ENCODE data around the gene AFAP1.

AFAP1 gene

GRCh38 chr4:7725951-7726350 is 213.7 kb downstream of the AFAP1 start:
- no peak for TF ChIP-seq EZH2phosphoT487 (IDR thresholded peaks at IDR 0.05; ENCODE audit: borderline replicate concordance)
- TF ChIP-seq, protein P1, sequence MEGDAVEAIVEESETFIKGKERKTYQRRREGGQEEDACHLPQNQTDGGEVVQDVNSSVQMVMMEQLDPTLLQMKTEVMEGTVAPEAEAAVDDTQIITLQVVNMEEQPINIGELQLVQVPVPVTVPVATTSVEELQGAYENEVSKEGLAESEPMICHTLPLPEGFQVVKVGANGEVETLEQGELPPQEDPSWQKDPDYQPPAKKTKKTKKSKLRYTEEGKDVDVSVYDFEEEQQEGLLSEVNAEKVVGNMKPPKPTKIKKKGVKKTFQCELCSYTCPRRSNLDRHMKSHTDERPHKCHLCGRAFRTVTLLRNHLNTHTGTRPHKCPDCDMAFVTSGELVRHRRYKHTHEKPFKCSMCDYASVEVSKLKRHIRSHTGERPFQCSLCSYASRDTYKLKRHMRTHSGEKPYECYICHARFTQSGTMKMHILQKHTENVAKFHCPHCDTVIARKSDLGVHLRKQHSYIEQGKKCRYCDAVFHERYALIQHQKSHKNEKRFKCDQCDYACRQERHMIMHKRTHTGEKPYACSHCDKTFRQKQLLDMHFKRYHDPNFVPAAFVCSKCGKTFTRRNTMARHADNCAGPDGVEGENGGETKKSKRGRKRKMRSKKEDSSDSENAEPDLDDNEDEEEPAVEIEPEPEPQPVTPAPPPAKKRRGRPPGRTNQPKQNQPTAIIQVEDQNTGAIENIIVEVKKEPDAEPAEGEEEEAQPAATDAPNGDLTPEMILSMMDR (conservative IDR thresholded peaks at IDR 0.05; ENCODE audit: low read length) = no peak
- H3K4me1 ChIP-seq (ENCODE audit: insufficient read depth, low read length, poor library complexity, severe bottlenecking) = no peaks in the 10 kb centered on the region
- H3K9me2 ChIP-seq (replicated peaks; ENCODE audit: low read depth, low read length) = no peaks in the 10 kb centered on the region

DNA sequence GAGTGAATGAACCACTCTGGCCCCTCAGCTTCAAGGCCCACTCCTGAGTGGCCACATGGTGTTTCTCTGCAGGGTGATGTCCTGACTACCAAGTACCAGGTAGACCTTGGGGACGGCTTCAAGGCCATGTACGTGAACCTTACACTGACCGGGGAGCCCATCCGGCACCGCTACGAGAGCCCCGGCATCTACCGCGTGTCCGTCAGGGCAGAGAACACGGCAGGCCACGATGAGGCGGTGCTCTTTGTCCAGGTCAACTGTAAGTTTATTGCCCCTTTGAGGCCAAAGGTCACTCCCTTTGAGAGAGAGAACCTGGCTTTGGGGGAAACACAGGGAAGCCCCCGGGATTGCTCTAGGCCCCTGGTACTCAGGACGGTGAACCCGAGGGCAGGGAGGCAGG is 216.0 kb downstream of the AFAP1 start:
- H3K4me2 ChIP-seq (ENCODE audit: low read depth, low read length, poor library complexity, severe bottlenecking) = no peak overlapping the region
- no peak for TF ChIP-seq EZH2phosphoT487 (IDR thresholded peaks at IDR 0.05; ENCODE audit: borderline replicate concordance)
- TF ChIP-seq, protein P1 (conservative IDR thresholded peaks at IDR 0.05; ENCODE audit: low read length) = no peak

More at GRCh38 chr4:7725951-7726350, 213.7 kb downstream of the AFAP1 start:
- Histone ChIP-seq H3K9me3 (ENCODE audit: insufficient read depth, low read depth, low read length) (peaks cover 16% of the 10 kb centered on the region; the same call in 1 of the 2 replicates), H3K4me2 (ENCODE audit: low read depth, low read length, poor library complexity, severe bottlenecking) (no peak overlapping the region), H3K36me3 (ENCODE audit: insufficient read depth, low read length) (no peaks in the 10 kb centered on the region), H2AFZ (ENCODE audit: low read length) (no peak overlapping the region), H3K79me2 (ENCODE audit: insufficient read depth, low read length) (no peaks in the 10 kb centered on the region), H3K27me3 (ENCODE audit: insufficient read depth, low read length, poor library complexity, severe bottlenecking) (no peaks in the 10 kb centered on the region), H4K20me1 (ENCODE audit: insufficient read depth, low read length, poor library complexity, severe bottlenecking) (no peaks in the 10 kb centered on the region), H3K4me3 (ENCODE audit: low read length, poor library complexity, severe bottlenecking) (no peak overlapping the region), H3F3A (ENCODE audit: low read depth) (no peaks in the 10 kb centered on the region), H3K9ac (ENCODE audit: low read depth, low read length, poor library complexity, severe bottlenecking) (no peak overlapping the region)

DNA sequence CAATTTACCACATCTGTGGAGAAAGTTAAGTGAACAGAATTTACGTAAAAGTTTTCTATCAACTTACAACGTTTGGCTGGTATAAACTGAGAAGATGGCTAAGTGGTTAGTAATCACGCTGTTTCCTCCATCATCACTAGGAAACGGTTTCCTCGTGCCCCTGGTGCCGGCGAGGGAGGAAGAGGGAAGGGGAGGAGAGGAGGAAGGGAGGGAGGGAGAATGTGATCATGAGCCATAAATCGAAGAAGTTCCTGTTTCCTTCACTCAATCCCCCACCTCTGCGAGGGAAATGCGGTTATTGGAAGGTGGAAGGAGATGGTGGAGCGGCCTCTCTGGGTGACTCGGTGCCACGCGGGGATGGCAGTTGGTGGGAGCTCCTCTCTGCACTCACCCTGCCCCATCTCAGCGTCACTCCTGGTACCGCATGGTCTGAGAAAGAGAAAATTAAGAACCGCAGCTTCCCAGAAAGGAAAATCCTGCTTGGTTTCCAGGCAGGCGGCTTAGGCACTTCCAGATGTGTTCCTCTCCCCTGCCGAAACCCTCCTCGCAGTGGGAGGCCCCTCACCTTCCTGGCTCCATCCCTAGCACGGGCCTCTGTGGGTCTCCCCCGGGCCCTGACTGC is 216.8 kb downstream of the AFAP1 start:
- TF ChIP-seq, protein P1 (conservative IDR thresholded peaks at IDR 0.05; ENCODE audit: low read length) = no peak
- no peak for TF ChIP-seq EZH2phosphoT487 (IDR thresholded peaks at IDR 0.05; ENCODE audit: borderline replicate concordance)
- no peaks in the 10 kb centered on the region for H3K27me3 ChIP-seq (ENCODE audit: insufficient read depth, low read length, poor library complexity, severe bottlenecking)
- H2AFZ ChIP-seq (ENCODE audit: low read length) = no peak overlapping the region
- H3F3A ChIP-seq (ENCODE audit: low read depth) = no peaks in the 10 kb centered on the region
- no peaks in the 10 kb centered on the region for H3K79me2 ChIP-seq (ENCODE audit: insufficient read depth, low read length)
- H3K9me2 ChIP-seq (replicated peaks; ENCODE audit: low read depth, low read length) = no peaks in the 10 kb centered on the region
- H4K20me1 ChIP-seq (ENCODE audit: insufficient read depth, low read length, poor library complexity, severe bottlenecking) = no peaks in the 10 kb centered on the region
- no peaks in the 10 kb centered on the region for H3K36me3 ChIP-seq (ENCODE audit: insufficient read depth, low read length)
- no peak overlapping the region for H3K4me3 ChIP-seq (ENCODE audit: low read length, poor library complexity, severe bottlenecking)
- H3K4me1 ChIP-seq (ENCODE audit: insufficient read depth, low read length, poor library complexity, severe bottlenecking) = no peaks in the 10 kb centered on the region
- H3K4me2 ChIP-seq (ENCODE audit: low read depth, low read length, poor library complexity, severe bottlenecking) = no peak overlapping the region
- H3K9ac ChIP-seq (ENCODE audit: low read depth, low read length, poor library complexity, severe bottlenecking) = no peak overlapping the region
- H3K9me3 ChIP-seq (ENCODE audit: insufficient read depth, low read depth, low read length) = peaks cover 10% of the 10 kb centered on the region; the same call in 1 of the 2 replicates

More for the DNA sequence above, 216.0 kb downstream of the AFAP1 start:
- Histone ChIP-seq H3K9me3 (ENCODE audit: insufficient read depth, low read depth, low read length) (peaks cover 13% of the 10 kb centered on the region; the same call in 1 of the 2 replicates), H4K20me1 (ENCODE audit: insufficient read depth, low read length, poor library complexity, severe bottlenecking) (no peaks in the 10 kb centered on the region), H3F3A (ENCODE audit: low read depth) (no peaks in the 10 kb centered on the region), H2AFZ (ENCODE audit: low read length) (no peak overlapping the region), H3K4me3 (ENCODE audit: low read length, poor library complexity, severe bottlenecking) (no peak overlapping the region), H3K9me2 (replicated peaks; ENCODE audit: low read depth, low read length) (no peaks in the 10 kb centered on the region), H3K36me3 (ENCODE audit: insufficient read depth, low read length) (no peaks in the 10 kb centered on the region), H3K27me3 (ENCODE audit: insufficient read depth, low read length, poor library complexity, severe bottlenecking) (no peaks in the 10 kb centered on the region), H3K9ac (ENCODE audit: low read depth, low read length, poor library complexity, severe bottlenecking) (no peak overlapping the region), H3K79me2 (ENCODE audit: insufficient read depth, low read length) (no peaks in the 10 kb centered on the region), H3K4me1 (ENCODE audit: insufficient read depth, low read length, poor library complexity, severe bottlenecking) (no peaks in the 10 kb centered on the region)

Data from Loucy (cell line).